GM12892 (cell line): ENCODE data around the gene GHR.

Source experiments
- POLR2A ChIP-seq: IDR thresholded peaks from 2 replicates; pipeline ENCODE4 v1.6.1; 2011; ENCODE audit warnings: low read depth, low read length, control low read depth
- POLR2AphosphoS5 ChIP-seq: IDR thresholded peaks from 2 replicates; pipeline ENCODE4 v1.6.1; 2011; ENCODE audit warnings: low read depth, low read length, control low read depth
- TAF1 ChIP-seq: IDR thresholded peaks from 2 replicates; pipeline ENCODE4 v1.6.1; 2011; ENCODE audit warnings: low read depth, mild to moderate bottlenecking, control low read depth, low read length, borderline replicate concordance

- no peak for TF ChIP-seq POLR2A
- no peak for TF ChIP-seq TAF1
- TF ChIP-seq POLR2AphosphoS5, result no peak
These were observed 6.5 kb downstream of the GHR start for GRCh38 chr5:42429694-42430093.
